ENCODE data around the gene PTGR1.
"Not testable (repeated sequence)": the region's sequence is repeated elsewhere in the genome, so short reads cannot be mapped to it uniquely, and the experiment has no call there.

PTGR1 gene

DNA sequence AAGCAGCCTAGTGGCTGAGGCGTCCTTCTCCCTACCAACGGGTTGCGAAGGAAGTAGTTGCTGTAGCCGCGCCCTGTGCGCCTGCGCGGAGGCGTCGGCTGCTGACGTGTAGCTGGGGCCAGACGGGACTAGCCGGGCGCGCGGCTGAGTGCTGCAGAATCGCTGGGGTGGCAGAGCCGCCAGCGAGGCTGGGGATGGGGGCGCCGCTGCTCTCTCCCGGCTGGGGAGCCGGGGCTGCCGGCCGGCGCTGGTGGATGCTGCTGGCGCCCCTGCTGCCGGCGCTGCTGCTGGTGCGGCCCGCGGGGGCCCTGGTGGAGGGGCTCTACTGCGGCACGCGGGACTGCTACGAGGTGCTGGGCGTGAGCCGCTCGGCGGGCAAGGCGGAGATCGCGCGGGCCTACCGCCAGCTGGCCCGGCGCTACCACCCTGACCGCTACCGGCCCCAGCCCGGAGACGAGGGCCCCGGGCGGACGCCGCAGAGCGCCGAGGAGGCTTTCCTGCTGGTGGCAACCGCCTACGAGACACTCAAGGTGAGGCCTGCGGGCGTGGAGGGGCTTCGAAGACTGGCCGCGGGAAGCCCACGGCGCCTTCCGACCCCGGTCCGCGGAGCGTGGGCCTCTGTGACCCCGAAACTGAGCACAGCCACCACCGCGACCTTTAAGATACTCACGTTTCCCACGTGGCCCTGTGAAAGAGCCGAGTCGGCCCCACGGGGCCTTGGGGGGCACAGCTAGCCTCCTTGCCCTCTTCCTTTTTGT is 31.9 kb upstream of the PTGR1 start, which contains the start of gene DNAJC25:
Gene DNAJC25 (plus strand): TSS at position 121 of the 758 bp plus-strand sequence. CDS start 74 bp downstream, at position 195.
- DNase-seq (ENCODE audit: insufficient read length) (peak; percentile 98), FAIRE-seq (peak; percentile 100)
- TF ChIP-seq TAF1 (IDR thresholded peaks at IDR 0.05; ENCODE audit: borderline replicate concordance, low read depth, low read length) (peak; percentile 87), POLR2A (IDR thresholded peaks at IDR 0.05; ENCODE audit: low read depth, low read length) (peak; percentile 100), POLR2AphosphoS5 (IDR thresholded peaks at IDR 0.05; ENCODE audit: low read depth, low read length) (peak; percentile 96)

DNA sequence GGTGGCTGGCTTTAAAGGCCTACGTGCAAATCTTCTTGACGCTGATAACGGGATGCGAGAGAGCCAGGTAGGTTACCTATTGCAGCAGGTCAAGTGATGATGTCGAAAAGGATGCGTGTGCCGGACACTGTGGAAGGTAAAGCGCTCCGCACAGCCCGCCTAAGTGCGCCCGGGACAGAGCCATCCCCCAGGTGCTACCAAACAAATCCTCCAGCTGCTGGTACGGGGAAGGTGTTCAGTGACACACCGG is 31.4 kb upstream of the PTGR1 start:
- FAIRE-seq (no peak), DNase-seq (ENCODE audit: insufficient read length) (no peak)
- TF ChIP-seq POLR2AphosphoS5 (IDR thresholded peaks at IDR 0.05; ENCODE audit: low read depth, low read length), result no peak

DNA sequence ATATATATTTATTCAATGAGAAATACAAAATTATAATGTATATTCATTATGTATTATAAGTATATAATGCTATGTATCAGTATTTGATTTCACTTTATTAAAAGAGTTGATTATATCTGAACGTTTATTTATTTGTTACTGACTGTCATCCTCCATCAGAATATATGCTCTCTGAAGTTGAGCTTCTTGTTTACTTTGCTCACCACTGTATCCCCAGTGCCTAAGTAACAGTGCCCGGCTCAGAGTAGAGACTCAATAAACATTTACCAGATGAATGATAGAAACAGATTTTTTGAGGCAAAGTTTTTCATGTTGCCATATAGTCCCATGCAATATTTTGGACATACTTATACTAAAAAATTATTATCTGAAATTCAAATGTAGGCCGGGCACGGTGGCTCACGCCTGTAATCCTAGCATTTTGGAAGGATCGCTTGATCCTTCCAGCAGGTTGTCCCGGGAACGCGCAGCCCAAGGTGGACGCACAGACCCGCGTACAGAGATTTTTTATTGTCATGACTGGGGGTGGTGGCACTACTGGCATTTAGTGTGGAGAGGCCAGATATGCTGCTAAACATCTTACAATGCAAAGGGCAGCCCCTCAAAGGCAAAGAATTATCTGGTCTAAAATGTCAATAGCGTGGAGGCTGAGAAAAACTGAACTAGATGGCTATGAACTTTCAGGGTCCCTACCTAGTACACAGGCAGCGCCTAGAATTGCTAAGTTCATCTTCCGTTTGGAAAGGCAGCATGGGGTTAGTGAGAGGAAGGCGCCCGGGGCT is 30.9 kb upstream of the PTGR1 start:
- DNase-seq (ENCODE audit: insufficient read length), result no peak
- no peak for FAIRE-seq
- TF ChIP-seq POLR2A (IDR thresholded peaks at IDR 0.05; ENCODE audit: low read depth, low read length) (no peak), TAF1 (IDR thresholded peaks at IDR 0.05; ENCODE audit: borderline replicate concordance, low read depth, low read length) (no peak), POLR2AphosphoS5 (IDR thresholded peaks at IDR 0.05; ENCODE audit: low read depth, low read length) (no peak)

DNA sequence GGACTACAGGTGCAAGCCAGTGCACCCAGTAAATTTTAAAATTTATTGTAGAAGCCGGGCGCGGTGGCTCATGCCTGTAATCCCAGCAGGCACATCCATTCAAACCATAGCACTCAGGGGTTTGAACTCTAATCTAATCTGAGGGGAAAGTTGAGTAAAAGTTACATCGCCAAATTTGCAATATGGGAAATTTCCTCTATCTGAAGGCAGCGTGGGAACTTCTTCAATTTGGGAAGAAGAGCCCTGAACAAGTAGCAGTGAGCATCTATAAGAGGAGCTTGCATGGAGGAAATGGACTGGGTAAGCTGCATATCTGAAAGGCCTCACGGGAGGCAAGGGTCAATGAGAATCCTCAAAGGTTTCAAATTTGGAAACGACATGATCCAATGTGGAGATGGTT is 29.0 kb upstream of the PTGR1 start:
- FAIRE-seq (no peak), DNase-seq (ENCODE audit: insufficient read length) (no peak)
- no peak for TF ChIP-seq POLR2AphosphoS5 (IDR thresholded peaks at IDR 0.05; ENCODE audit: low read depth, low read length)
- no peak for TF ChIP-seq TAF1 (IDR thresholded peaks at IDR 0.05; ENCODE audit: borderline replicate concordance, low read depth, low read length)
- TF ChIP-seq POLR2A (IDR thresholded peaks at IDR 0.05; ENCODE audit: low read depth, low read length), result no peak

DNA sequence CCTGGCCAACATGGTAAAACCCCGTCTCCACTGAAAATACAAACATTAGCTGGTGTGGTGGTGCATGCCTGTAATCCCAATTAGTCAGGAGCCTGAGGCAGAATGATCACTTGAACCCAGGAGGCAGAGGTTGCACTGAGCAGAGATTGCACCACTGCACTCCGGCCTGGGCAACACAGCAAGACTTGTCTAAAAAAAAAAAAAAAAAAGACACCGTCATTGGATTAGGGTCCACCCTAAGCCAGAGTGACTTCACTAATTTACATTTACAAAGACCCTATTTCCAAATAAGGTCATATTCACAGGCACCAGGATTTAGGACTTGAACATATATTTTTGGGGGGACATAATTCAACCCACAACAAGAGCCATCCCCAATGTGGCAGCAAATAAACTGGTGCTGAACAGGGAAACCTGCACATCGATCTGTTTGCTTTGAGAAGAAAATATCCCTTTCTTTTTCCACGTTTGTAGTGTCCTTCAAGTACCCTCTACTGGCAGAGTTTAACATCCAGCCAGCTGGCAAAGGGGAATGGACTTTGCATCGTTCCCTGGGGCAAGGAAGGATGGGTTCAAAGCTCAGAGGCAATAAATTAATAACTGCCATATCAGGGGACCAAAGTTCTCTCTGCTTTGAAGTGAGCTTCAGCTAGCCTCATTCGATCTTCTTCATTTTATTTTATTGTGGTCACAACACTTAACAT is 28.0 kb upstream of the PTGR1 start:
- DNase-seq (ENCODE audit: insufficient read length), result no peak
- no peak for TF ChIP-seq POLR2AphosphoS5 (IDR thresholded peaks at IDR 0.05; ENCODE audit: low read depth, low read length)
- no peak for TF ChIP-seq TAF1 (IDR thresholded peaks at IDR 0.05; ENCODE audit: borderline replicate concordance, low read depth, low read length)
- no peak for TF ChIP-seq POLR2A (IDR thresholded peaks at IDR 0.05; ENCODE audit: low read depth, low read length)
- FAIRE-seq, result no peak

DNA sequence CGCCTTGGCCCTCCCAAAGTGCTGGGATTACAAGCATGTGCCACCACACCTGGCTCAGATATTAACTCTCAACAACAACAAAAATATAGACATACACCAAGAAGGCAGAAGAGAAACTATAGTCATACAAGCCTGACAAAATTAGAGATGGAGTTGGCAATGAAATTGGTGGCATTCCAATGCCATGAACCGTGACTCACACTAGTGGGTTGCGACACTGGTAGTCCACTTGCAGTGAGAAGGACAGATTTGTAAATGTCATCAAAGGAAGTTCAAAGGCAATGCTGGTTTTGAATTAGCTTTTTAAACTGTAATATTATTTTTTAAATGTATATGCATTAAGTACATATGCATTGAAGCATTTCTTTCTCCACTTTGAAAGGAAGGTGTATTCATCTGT is 23.2 kb upstream of the PTGR1 start:
- FAIRE-seq (no peak), DNase-seq (ENCODE audit: insufficient read length) (no peak)
- no peak for TF ChIP-seq TAF1 (IDR thresholded peaks at IDR 0.05; ENCODE audit: borderline replicate concordance, low read depth, low read length)
- no peak for TF ChIP-seq POLR2AphosphoS5 (IDR thresholded peaks at IDR 0.05; ENCODE audit: low read depth, low read length)
- TF ChIP-seq POLR2A (IDR thresholded peaks at IDR 0.05; ENCODE audit: low read depth, low read length), result no peak

DNA sequence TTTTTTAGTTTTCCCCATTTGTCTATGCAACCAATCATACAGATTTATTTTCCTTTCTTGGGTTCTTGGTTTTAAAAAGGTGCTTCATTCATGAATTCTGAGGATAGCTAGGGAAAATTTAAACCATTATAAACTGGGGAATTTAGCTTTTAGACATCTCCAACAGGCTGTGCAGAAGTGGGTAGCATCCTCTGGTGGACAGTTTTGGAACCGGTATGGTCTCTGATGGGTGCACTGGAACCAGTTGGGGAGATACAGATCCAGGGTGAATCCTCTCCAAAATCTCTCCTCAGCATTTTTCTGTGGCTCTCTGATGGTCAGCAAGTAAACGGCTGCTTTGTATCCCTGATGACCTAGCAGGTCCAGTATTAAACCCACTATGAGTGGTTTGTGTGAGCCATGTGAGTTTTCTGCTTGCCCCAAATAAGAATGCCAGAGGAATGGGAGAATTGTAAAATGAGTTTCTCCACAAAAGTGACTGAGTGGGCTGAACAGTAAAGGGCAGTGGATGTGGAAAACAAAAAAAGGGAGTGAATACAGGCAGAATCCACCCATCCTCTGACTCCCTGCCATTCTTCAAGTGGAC is 22.5 kb upstream of the PTGR1 start:
- FAIRE-seq (no peak), DNase-seq (ENCODE audit: insufficient read length) (no peak)
- no peak for TF ChIP-seq POLR2AphosphoS5 (IDR thresholded peaks at IDR 0.05; ENCODE audit: low read depth, low read length)
- no peak for TF ChIP-seq TAF1 (IDR thresholded peaks at IDR 0.05; ENCODE audit: borderline replicate concordance, low read depth, low read length)
- TF ChIP-seq POLR2A (IDR thresholded peaks at IDR 0.05; ENCODE audit: low read depth, low read length), result no peak

DNA sequence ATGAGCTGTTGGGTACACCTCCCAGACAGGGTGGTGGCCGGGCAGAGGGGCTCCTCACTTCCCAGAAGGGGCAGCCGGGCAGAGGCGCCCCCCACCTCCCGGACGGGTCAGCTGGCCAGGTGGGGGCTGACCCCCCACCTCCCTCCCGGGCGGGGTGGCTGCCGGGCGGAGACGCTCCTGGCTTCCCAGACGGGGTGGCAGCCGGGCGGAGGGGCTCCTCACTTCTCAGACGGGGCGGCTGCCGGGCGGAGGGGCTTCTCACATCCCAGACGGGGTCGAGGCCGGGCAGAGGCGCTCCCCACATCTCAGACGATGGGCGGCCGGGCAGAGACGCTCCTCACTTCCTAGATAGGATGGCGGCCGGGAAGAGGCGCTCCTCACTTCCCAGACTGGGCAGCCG is 17.9 kb upstream of the PTGR1 start:
- not testable (repeated sequence) for FAIRE-seq; DNase-seq (ENCODE audit: insufficient read length)

DNA sequence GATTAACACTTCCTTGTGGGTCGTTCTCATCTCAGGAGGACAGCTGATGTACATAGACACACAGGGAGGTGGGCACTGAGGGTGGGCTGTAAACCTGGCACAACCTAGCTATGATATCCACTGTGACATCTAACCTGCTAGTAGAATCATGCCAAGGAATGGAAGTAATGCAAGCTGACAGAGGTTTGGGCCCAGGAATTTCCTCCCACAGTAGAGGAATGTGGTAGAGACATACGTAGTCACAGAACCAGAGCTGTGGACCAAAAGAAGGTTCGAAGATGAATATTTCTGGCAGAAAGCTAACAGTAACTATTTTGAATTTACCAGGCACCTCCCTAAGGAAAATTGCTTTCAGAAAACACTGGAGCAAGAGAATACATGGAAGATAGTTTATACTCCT is 16.5 kb upstream of the PTGR1 start:
- FAIRE-seq, result no peak
- DNase-seq (ENCODE audit: insufficient read length), result no peak
- TF ChIP-seq TAF1 (IDR thresholded peaks at IDR 0.05; ENCODE audit: borderline replicate concordance, low read depth, low read length) (no peak), POLR2AphosphoS5 (IDR thresholded peaks at IDR 0.05; ENCODE audit: low read depth, low read length) (no peak), POLR2A (IDR thresholded peaks at IDR 0.05; ENCODE audit: low read depth, low read length) (no peak)

DNA sequence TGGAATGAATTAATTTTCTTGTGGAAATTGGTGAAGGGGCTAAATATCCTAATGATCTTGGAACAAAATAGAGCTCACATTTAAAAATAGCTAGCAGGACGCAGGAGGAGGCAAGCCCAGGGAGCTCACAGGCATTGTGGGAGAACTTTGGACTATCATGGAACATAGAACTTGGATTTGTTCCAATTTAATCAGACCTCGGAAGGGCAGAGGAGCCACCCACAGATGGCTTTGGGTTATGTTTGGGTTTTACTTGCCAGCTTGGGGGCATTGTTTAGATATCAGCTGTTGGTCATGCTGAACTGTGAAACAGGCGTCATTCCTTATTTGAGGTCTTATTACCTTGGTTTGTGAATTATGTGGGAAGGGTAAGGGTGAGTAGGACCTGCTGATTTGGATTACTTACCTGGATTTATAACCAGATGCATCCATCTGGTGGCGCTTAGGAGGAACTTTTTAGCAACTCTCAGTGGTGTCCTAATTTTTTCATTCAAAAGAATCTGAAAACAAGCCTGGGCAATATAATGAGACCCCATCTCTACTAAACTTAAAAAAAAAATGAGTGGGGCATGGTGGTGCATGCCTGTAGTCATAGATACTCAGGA is 14.1 kb upstream of the PTGR1 start:
- no peak for TF ChIP-seq POLR2AphosphoS5 (IDR thresholded peaks at IDR 0.05; ENCODE audit: low read depth, low read length)
- TF ChIP-seq POLR2A (IDR thresholded peaks at IDR 0.05; ENCODE audit: low read depth, low read length), result no peak
- no peak for FAIRE-seq

DNA sequence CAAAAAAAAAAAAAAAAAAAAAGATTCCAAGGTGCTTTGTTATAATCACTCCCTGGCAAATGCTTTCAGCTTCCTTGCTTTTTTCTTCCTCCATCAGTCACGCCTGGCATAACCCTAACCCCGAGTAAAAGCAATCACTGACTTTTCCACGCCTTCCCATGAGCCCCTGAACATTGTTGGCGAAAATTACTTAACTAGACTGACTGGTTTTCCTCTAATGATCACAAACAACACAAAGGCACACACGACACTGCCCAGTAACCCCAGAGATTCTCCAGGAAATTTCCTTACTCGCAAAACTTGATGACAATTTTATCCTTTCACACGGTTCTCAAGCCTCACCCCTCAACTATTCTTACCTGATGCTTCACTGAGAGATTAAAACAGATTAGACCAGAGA is 11.4 kb upstream of the PTGR1 start:
- DNase-seq (ENCODE audit: insufficient read length), result no peak
- no peak for FAIRE-seq
- no peak for TF ChIP-seq POLR2A (IDR thresholded peaks at IDR 0.05; ENCODE audit: low read depth, low read length)
- TF ChIP-seq TAF1 (IDR thresholded peaks at IDR 0.05; ENCODE audit: borderline replicate concordance, low read depth, low read length), result no peak
- no peak for TF ChIP-seq POLR2AphosphoS5 (IDR thresholded peaks at IDR 0.05; ENCODE audit: low read depth, low read length)

More for the DNA sequence above, 14.1 kb upstream of the PTGR1 start:
- no peak for DNase-seq (ENCODE audit: insufficient read length)

All from GM12892 (cell line).